ENCODE results near the gene COL17A1. TPM values are rescaled to one million over a fixed set of nuclear protein-coding genes. Genes with fewer than 3 reads are reported as not detected.

COL17A1 gene
- total RNA-seq, 2 experiments from 2014 or later: not detected

- Mint-ChIP-seq H3K27ac (no peak overlapping the region), H3K4me3 (no peak overlapping the region), H3K4me1 (ENCODE audit: low read depth) (peaks cover 11% of the 10 kb centered on the region), H3K9me3 (no peaks in the 10 kb centered on the region), H3K36me3 (ENCODE audit: low read depth) (peaks cover 15% of the 10 kb centered on the region), H3K27me3 (no peaks in the 10 kb centered on the region)
- intact Hi-C loops (cut with micrococcal nuclease): no loop called here
- POLR2A ChIA-PET: no interaction called here
- TF ChIP-seq CTCF (IDR thresholded peaks at IDR 0.05): no peak
- DNase-seq: no peak
- ATAC-seq: no peak
- CTCF ChIA-PET: interaction anchor here (0.7 kb wide), 1 partner anchor 379 kb away, joined by 3 read pairs; no protein-coding TSS in a partner anchor
These were observed 69.0 kb downstream of the COL17A1 start for GRCh38 chr10:104016661-104017060.

- intact Hi-C loops (cut with micrococcal nuclease): no loop called here
- CTCF ChIA-PET: interaction anchor here (0.7 to 1.7 kb wide), 4 partner anchors 11 to 129 kb away, joined by 3 to 5 read pairs (median 4); partner anchors contain the start of gene SFR1
- Mint-ChIP-seq H3K27ac (no peak overlapping the region), H3K4me3 (no peak overlapping the region), H3K9me3 (no peaks in the 10 kb centered on the region), H3K36me3 (ENCODE audit: low read depth) (peaks cover 9% of the 10 kb centered on the region), H3K4me1 (ENCODE audit: low read depth) (peaks cover 7% of the 10 kb centered on the region), H3K27me3 (no peaks in the 10 kb centered on the region)
- TF ChIP-seq CTCF (IDR thresholded peaks at IDR 0.05): no peak
- POLR2A ChIA-PET: no interaction called here
- no peak for ATAC-seq
- no peak for DNase-seq
These were observed 71.5 kb downstream of the COL17A1 start for GRCh38 chr10:104014176-104014575.

GRCh38 chr10:104013489-104013888 is 72.2 kb downstream of the COL17A1 start:
- ATAC-seq (no peak), DNase-seq (no peak)
- peaks cover 9% of the 10 kb centered on the region for H3K36me3 Mint-ChIP-seq (ENCODE audit: low read depth)
- peaks cover 7% of the 10 kb centered on the region for H3K4me1 Mint-ChIP-seq (ENCODE audit: low read depth)
- no peaks in the 10 kb centered on the region for H3K9me3 Mint-ChIP-seq
- no peak overlapping the region for H3K27ac Mint-ChIP-seq
- TF ChIP-seq CTCF (IDR thresholded peaks at IDR 0.05): no peak
- H3K4me3 Mint-ChIP-seq: no peak overlapping the region
- ChIA-PET CTCF (interaction anchor here (0.6 to 1.5 kb wide), 5 partner anchors 13 to 357 kb away, joined by 3 to 5 read pairs (median 3); partner anchors contain the start of gene SFR1), POLR2A (no interaction called here)
- intact Hi-C loops (cut with micrococcal nuclease): no loop called here
- H3K27me3 Mint-ChIP-seq: no peaks in the 10 kb centered on the region

GRCh38 chr10:104011904-104012303 is 73.8 kb downstream of the COL17A1 start:
- intact Hi-C loops (cut with micrococcal nuclease): no loop called here

More at GRCh38 chr10:104011904-104012303, 73.8 kb downstream of the COL17A1 start:
- Mint-ChIP-seq H3K4me3 (no peak overlapping the region), H3K9me3 (no peaks in the 10 kb centered on the region), H3K27me3 (no peaks in the 10 kb centered on the region), H3K36me3 (ENCODE audit: low read depth) (peaks cover 7% of the 10 kb centered on the region), H3K4me1 (ENCODE audit: low read depth) (peaks cover 4% of the 10 kb centered on the region), H3K27ac (no peak overlapping the region)
- DNase-seq (no peak), ATAC-seq (no peak)
- TF ChIP-seq CTCF (IDR thresholded peaks at IDR 0.05): no peak
- ChIA-PET POLR2A (no interaction called here), CTCF (interaction anchor here (0.6 to 2.8 kb wide), 4 partner anchors 13 to 124 kb away, joined by 3 to 9 read pairs (median 3); no protein-coding TSS in a partner anchor)
